ENCODE measurements around the gene LBHD1.
"Not testable (repeated sequence)": the region's sequence is repeated elsewhere in the genome, so short reads cannot be mapped to it uniquely, and the experiment has no call there.

The LBHD1 gene

GRCh38 chr11:62675415-62675814 lies 3.3 kb upstream of the LBHD1 start:
- 98% methylated on average over 9 of the region's 10 CpGs for WGBS (ENCODE audit: insufficient coverage)
- H3K27ac ChIP-seq (ENCODE audit: insufficient read depth in 1 of 2, low read depth in 1 of 2, low read length in 2 of 2, poor library complexity in 1 of 2, severe bottlenecking in 2 of 2); H3K9me3 ChIP-seq (ENCODE audit: control extremely low read depth in 1 of 5, control insufficient read depth in 4 of 5, insufficient read depth in 2 of 5, low read depth in 1 of 5, low read length in 4 of 5); POLR2A ChIA-PET; DNase-seq; H3K4me3 ChIP-seq (ENCODE audit: control insufficient read depth in 1 of 7, extremely low read depth in 1 of 7, insufficient read depth in 4 of 7, low read depth in 2 of 7, low read length in 6 of 7); H3K27me3 ChIP-seq (replicated peaks in 2 of 5; ENCODE audit: control insufficient read depth in 4 of 5, insufficient read depth in 5 of 5, low read length in 4 of 5): not testable (repeated sequence)
- Histone ChIP-seq H3K4me1 (ENCODE audit: control extremely low read depth in 1 of 4, control insufficient read depth in 4 of 4, insufficient read depth in 4 of 4, low read length in 3 of 4) (peaks cover 2 to 42% (median 36%) of the 10 kb centered on the region in 4 experiments), H3K36me3 (ENCODE audit: control insufficient read depth in 4 of 4, insufficient read depth in 4 of 4, low read length in 3 of 4) (peaks cover 2 to 32% (median 25%) of the 10 kb centered on the region in 4 experiments)
- CTCF ChIA-PET = interaction anchor here (0.8 to 5.0 kb wide), 2 partner anchors 9 to 62 kb away, joined by 3 to 29 read pairs; partner anchors contain the start of genes C11orf98 and CSKMT

DNA sequence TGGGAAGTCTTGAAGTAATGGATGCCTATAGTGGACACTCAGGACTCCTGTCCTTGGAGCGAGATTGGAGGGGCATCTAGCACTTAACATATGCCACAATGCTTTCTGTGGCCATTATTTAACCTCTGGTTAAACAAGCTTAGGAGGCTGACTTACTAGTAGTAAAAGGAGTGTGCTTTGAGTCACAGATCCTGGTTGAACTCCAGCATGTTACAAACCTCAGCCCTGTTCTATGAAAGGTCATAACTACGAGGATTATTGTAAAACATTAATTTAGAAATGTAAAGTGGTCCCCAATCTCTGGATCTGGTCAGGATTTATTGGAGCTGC lies 1.1 kb upstream of the LBHD1 start:
- POLR2A ChIA-PET = interaction anchor here (1.3 kb wide), 1 partner anchor 20 kb away, joined by 4 read pairs; the partner anchor contains the start of gene INTS5
- 100% methylated on average over 1 of the region's 2 CpGs for WGBS (ENCODE audit: insufficient coverage)
- Histone ChIP-seq H3K27ac (ENCODE audit: insufficient read depth in 1 of 2, low read depth in 1 of 2, low read length in 2 of 2, poor library complexity in 1 of 2, severe bottlenecking in 2 of 2) (peak overlapping the region in 1 of 2 experiments; percentile 52), H3K36me3 (ENCODE audit: control insufficient read depth in 4 of 4, insufficient read depth in 4 of 4, low read length in 3 of 4) (peaks cover 2 to 41% (median 26%) of the 10 kb centered on the region in 4 experiments), H3K4me3 (ENCODE audit: control insufficient read depth in 1 of 7, extremely low read depth in 1 of 7, insufficient read depth in 4 of 7, low read depth in 2 of 7, low read length in 6 of 7) (peak overlapping the region in 1 of 7 experiments; percentile 100), H3K27me3 (replicated peaks in 2 of 5; ENCODE audit: control insufficient read depth in 4 of 5, insufficient read depth in 5 of 5, low read length in 4 of 5) (no peaks in the 10 kb centered on the region), H3K9me3 (ENCODE audit: control extremely low read depth in 1 of 5, control insufficient read depth in 4 of 5, insufficient read depth in 2 of 5, low read depth in 1 of 5, low read length in 4 of 5) (no peaks in the 10 kb centered on the region), H3K4me1 (ENCODE audit: control extremely low read depth in 1 of 4, control insufficient read depth in 4 of 4, insufficient read depth in 4 of 4, low read length in 3 of 4) (peaks cover 0 to 47% (median 30%) of the 10 kb centered on the region in 4 experiments)
- DNase-seq = no peak
- CTCF ChIA-PET = interaction anchor here (0.7 to 5.0 kb wide), 7 partner anchors 6 to 61 kb away, joined by 3 to 29 read pairs (median 4); partner anchors contain the start of genes C11orf98 and CSKMT

GRCh38 chr11:62671236-62671607 lies 845 bp downstream of the LBHD1 start:
- Histone ChIP-seq H3K27ac (ENCODE audit: insufficient read depth in 1 of 2, low read depth in 1 of 2, low read length in 2 of 2, poor library complexity in 1 of 2, severe bottlenecking in 2 of 2) (peak overlapping the region; percentile 84 to 89), H3K27me3 (replicated peaks in 2 of 5; ENCODE audit: control insufficient read depth in 4 of 5, insufficient read depth in 5 of 5, low read length in 4 of 5) (no peaks in the 10 kb centered on the region), H3K4me3 (ENCODE audit: control insufficient read depth in 1 of 7, extremely low read depth in 1 of 7, insufficient read depth in 4 of 7, low read depth in 2 of 7, low read length in 6 of 7) (peak overlapping the region; percentile 82 to 100 (median 94)), H3K4me1 (ENCODE audit: control extremely low read depth in 1 of 4, control insufficient read depth in 4 of 4, insufficient read depth in 4 of 4, low read length in 3 of 4) (peaks cover under 1 to 55% (median 37%) of the 10 kb centered on the region in 4 experiments), H3K36me3 (ENCODE audit: control insufficient read depth in 4 of 4, insufficient read depth in 4 of 4, low read length in 3 of 4) (peaks cover 2 to 38% (median 17%) of the 10 kb centered on the region in 4 experiments), H3K9me3 (ENCODE audit: control extremely low read depth in 1 of 5, control insufficient read depth in 4 of 5, insufficient read depth in 2 of 5, low read depth in 1 of 5, low read length in 4 of 5) (no peaks in the 10 kb centered on the region)
- DNase-seq = peak in 2 of 3 donors; percentile 72 to 79
- CTCF ChIA-PET = interaction anchor here (0.8 to 9.4 kb wide), 9 partner anchors 10 to 79 kb away, joined by 3 to 33 read pairs (median 4); partner anchors contain the start of genes GANAB and TUT1
- POLR2A ChIA-PET = interaction anchor here (0.9 to 2.6 kb wide), 8 partner anchors 10 to 185 kb away, joined by 3 to 20 read pairs (median 6); partner anchors contain the start of genes GANAB, INTS5, TTC9C and TUT1
- 0% methylated on average over 14 of the region's 17 CpGs for WGBS (ENCODE audit: insufficient coverage)

- peak overlapping the region in 1 of 7 experiments; percentile 34 for H3K4me3 ChIP-seq (ENCODE audit: control insufficient read depth in 1 of 7, extremely low read depth in 1 of 7, insufficient read depth in 4 of 7, low read depth in 2 of 7, low read length in 6 of 7)
- no peak for DNase-seq
- H3K27ac ChIP-seq (ENCODE audit: insufficient read depth in 1 of 2, low read depth in 1 of 2, low read length in 2 of 2, poor library complexity in 1 of 2, severe bottlenecking in 2 of 2) = peak overlapping the region in 1 of 2 experiments; percentile 59
- WGBS (ENCODE audit: insufficient coverage) = 100% methylated on average over 3 of the region's 4 CpGs
- H3K36me3 ChIP-seq (ENCODE audit: control insufficient read depth in 4 of 4, insufficient read depth in 4 of 4, low read length in 3 of 4) = peaks cover 0 to 39% (median 14%) of the 10 kb centered on the region in 4 experiments
- ChIA-PET POLR2A (interaction anchor here (2.3 to 2.5 kb wide), 2 partner anchors 17 to 23 kb away, joined by 7 to 16 read pairs; partner anchors contain the start of genes GANAB and INTS5), CTCF (interaction anchor here (0.8 to 9.4 kb wide), 5 partner anchors 11 to 57 kb away, joined by 3 to 33 read pairs (median 9); partner anchors contain the start of genes EML3, GANAB, ROM1 and UBXN1)
- H3K27me3 ChIP-seq (replicated peaks in 2 of 5; ENCODE audit: control insufficient read depth in 4 of 5, insufficient read depth in 5 of 5, low read length in 4 of 5) = no peaks in the 10 kb centered on the region
- peaks cover 4 to 63% (median 45%) of the 10 kb centered on the region in 4 experiments for H3K4me1 ChIP-seq (ENCODE audit: control extremely low read depth in 1 of 4, control insufficient read depth in 4 of 4, insufficient read depth in 4 of 4, low read length in 3 of 4)
- no peaks in the 10 kb centered on the region for H3K9me3 ChIP-seq (ENCODE audit: control extremely low read depth in 1 of 5, control insufficient read depth in 4 of 5, insufficient read depth in 2 of 5, low read depth in 1 of 5, low read length in 4 of 5)
These were observed 2.5 kb downstream of the LBHD1 start for GRCh38 chr11:62669420-62670161.

DNA sequence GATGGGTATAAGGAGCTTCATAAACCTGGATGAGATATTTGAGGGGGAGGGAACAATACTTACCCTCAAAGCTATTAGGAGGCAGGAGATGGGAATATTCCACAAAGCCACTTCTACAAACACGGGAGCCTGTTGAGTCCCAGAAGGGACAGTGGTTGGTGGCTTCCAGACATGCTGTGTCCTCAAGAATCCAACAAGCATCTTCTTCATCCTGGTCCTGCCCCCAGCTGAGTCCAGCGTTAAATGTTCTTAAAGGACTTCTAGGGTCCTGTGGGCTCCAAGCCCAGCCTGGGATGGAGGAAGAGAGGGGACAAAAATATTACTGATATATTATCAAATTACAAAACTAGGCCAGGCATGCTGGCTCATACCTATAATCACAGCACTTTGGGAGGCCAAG lies 4.6 kb downstream of the LBHD1 start:
- Histone ChIP-seq H3K4me1 (ENCODE audit: control extremely low read depth in 1 of 4, control insufficient read depth in 4 of 4, insufficient read depth in 4 of 4, low read length in 3 of 4) (peaks cover 4 to 55% (median 44%) of the 10 kb centered on the region in 4 experiments), H3K9me3 (ENCODE audit: control extremely low read depth in 1 of 5, control insufficient read depth in 4 of 5, insufficient read depth in 2 of 5, low read depth in 1 of 5, low read length in 4 of 5) (no peaks in the 10 kb centered on the region), H3K36me3 (ENCODE audit: control insufficient read depth in 4 of 4, insufficient read depth in 4 of 4, low read length in 3 of 4) (peaks cover 0 to 36% (median 14%) of the 10 kb centered on the region in 4 experiments), H3K27ac (ENCODE audit: insufficient read depth in 1 of 2, low read depth in 1 of 2, low read length in 2 of 2, poor library complexity in 1 of 2, severe bottlenecking in 2 of 2) (peak overlapping the region in 1 of 2 experiments; percentile 9), H3K27me3 (replicated peaks in 2 of 5; ENCODE audit: control insufficient read depth in 4 of 5, insufficient read depth in 5 of 5, low read length in 4 of 5) (no peaks in the 10 kb centered on the region), H3K4me3 (ENCODE audit: control insufficient read depth in 1 of 7, extremely low read depth in 1 of 7, insufficient read depth in 4 of 7, low read depth in 2 of 7, low read length in 6 of 7) (peak overlapping the region in 1 of 7 experiments; percentile 96)
- no peak for DNase-seq
- POLR2A ChIA-PET = interaction anchor here (0.8 to 1.0 kb wide), 2 partner anchors 76 to 124 kb away, joined by 3 read pairs; partner anchors contain the start of gene TUT1
- CTCF ChIA-PET = interaction anchor here (1.0 to 9.4 kb wide), 9 partner anchors 8 to 74 kb away, joined by 3 to 33 read pairs (median 13); partner anchors contain the start of genes GANAB, TUT1 and UBXN1
- no CpG with 5 or more reads among the region's 2 CpGs for WGBS (ENCODE audit: insufficient coverage)

GRCh38 chr11:62666259-62666926 lies 5.7 kb downstream of the LBHD1 start:
- DNase-seq = no peak
- H3K36me3 ChIP-seq (ENCODE audit: control insufficient read depth in 4 of 4, insufficient read depth in 4 of 4, low read length in 3 of 4) = peaks cover 0 to 41% (median 16%) of the 10 kb centered on the region in 4 experiments
- H3K27ac ChIP-seq (ENCODE audit: insufficient read depth in 1 of 2, low read depth in 1 of 2, low read length in 2 of 2, poor library complexity in 1 of 2, severe bottlenecking in 2 of 2) = peak overlapping the region; percentile 66 to 87
- WGBS (ENCODE audit: insufficient coverage) = 77% methylated on average over 11 of the region's 16 CpGs
- no peaks in the 10 kb centered on the region for H3K27me3 ChIP-seq (replicated peaks in 2 of 5; ENCODE audit: control insufficient read depth in 4 of 5, insufficient read depth in 5 of 5, low read length in 4 of 5)
- H3K4me1 ChIP-seq (ENCODE audit: control extremely low read depth in 1 of 4, control insufficient read depth in 4 of 4, insufficient read depth in 4 of 4, low read length in 3 of 4) = peaks cover 4 to 51% (median 38%) of the 10 kb centered on the region in 4 experiments
- peak overlapping the region in 6 of 7 experiments; percentile 91 to 99 (median 95) for H3K4me3 ChIP-seq (ENCODE audit: control insufficient read depth in 1 of 7, extremely low read depth in 1 of 7, insufficient read depth in 4 of 7, low read depth in 2 of 7, low read length in 6 of 7)
- ChIA-PET CTCF (interaction anchor here (0.6 to 9.4 kb wide), 8 partner anchors 9 to 73 kb away, joined by 3 to 33 read pairs (median 16); partner anchors contain the start of genes GANAB, TUT1 and UBXN1), POLR2A (interaction anchor here (0.6 to 2.3 kb wide), 9 partner anchors 8 to 175 kb away, joined by 3 to 33 read pairs (median 9); partner anchors contain the start of genes INTS5 and TUT1)
- H3K9me3 ChIP-seq (ENCODE audit: control extremely low read depth in 1 of 5, control insufficient read depth in 4 of 5, insufficient read depth in 2 of 5, low read depth in 1 of 5, low read length in 4 of 5) = no peaks in the 10 kb centered on the region
